Sigmoid colon (tissue), 4 donors: ENCODE data around the gene GMPPA.

Source experiments
- EP300 ChIP-seq, 4 donors: sonication (generic); formaldehyde crosslinking; IDR thresholded peaks; one replicate each; pipeline ENCODE4 v1.6.1; 2017; ENCODE audit warnings: antibody characterized with exemption in 4 of 4
- POLR2A ChIP-seq, 2 donors: fragments of 450-650 bp; IDR thresholded peaks; one replicate each; pipeline ENCODE4 v1.6.1; 2016; ENCODE audit warnings: antibody characterized with exemption in 2 of 2, mild to moderate bottlenecking in 2 of 2, moderate library complexity in 2 of 2
- TF ChIP-seq, protein P1 (sequence below), 4 experiments: fragments of 450-650 bp in 3 of 4; fragments of 200-600 bp in 1 of 4; IDR thresholded peaks; one replicate each; pipeline ENCODE4 v1.5.1; 2016 to 2019; ENCODE audit warnings: antibody characterized with exemption in 4 of 4, mild to moderate bottlenecking in 3 of 4, moderate library complexity in 2 of 4

DNA sequence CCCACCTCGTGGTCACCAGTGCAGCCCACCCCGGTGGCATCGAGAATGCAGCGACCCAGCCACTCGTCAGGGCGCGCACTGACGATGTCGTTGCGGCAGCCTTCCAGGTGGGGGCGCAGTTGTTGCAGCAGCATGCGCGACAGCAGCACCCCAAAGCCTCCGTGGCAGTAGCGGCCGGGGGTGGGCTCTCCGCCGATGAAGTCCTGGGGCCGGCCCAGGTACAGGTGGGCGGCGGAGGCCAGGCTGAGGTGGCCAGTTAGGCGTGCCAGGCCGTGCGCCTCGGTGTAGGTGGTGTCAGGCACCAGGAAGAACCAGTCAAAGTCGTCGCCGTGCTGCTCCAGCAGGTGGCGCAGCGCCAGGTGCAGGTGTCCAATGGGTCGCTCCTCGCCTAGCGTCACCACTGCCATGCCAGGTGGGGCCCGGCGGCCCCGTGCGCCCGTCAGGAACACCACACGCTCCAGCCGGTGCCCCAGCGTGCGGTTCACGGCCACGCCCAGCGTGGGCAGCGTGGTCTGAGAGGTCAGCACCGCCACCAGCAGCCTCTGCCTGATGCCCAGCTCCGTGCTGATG, 43.0 kb downstream of the GMPPA start:
- TF ChIP-seq, protein P1, sequence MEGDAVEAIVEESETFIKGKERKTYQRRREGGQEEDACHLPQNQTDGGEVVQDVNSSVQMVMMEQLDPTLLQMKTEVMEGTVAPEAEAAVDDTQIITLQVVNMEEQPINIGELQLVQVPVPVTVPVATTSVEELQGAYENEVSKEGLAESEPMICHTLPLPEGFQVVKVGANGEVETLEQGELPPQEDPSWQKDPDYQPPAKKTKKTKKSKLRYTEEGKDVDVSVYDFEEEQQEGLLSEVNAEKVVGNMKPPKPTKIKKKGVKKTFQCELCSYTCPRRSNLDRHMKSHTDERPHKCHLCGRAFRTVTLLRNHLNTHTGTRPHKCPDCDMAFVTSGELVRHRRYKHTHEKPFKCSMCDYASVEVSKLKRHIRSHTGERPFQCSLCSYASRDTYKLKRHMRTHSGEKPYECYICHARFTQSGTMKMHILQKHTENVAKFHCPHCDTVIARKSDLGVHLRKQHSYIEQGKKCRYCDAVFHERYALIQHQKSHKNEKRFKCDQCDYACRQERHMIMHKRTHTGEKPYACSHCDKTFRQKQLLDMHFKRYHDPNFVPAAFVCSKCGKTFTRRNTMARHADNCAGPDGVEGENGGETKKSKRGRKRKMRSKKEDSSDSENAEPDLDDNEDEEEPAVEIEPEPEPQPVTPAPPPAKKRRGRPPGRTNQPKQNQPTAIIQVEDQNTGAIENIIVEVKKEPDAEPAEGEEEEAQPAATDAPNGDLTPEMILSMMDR (IDR thresholded peaks at IDR 0.05) = peak; percentile 87 to 96 (median 90)
- TF ChIP-seq EP300 (IDR thresholded peaks at IDR 0.05) (no peak), POLR2A (IDR thresholded peaks at IDR 0.05) (no peak)
